OCI-LY1 (cell line): ENCODE results near the gene HUS1B.

ENCODE experiments used
- H2AFZ ChIP-seq: fragments of 200-600 bp; sonication (generic), shearing (Covaris generic); 2 replicates; pipeline ENCODE4 v1.6.0; 2014; ENCODE audit warnings: antibody characterized with exemption, mild to moderate bottlenecking, low read length
- H3F3A ChIP-seq: fragments of 200-600 bp; sonication (generic), shearing (Covaris generic); 2 replicates; pipeline ENCODE4 v1.6.0; 2014; ENCODE audit warnings: mild to moderate bottlenecking, antibody characterized with exemption, low read length, moderate library complexity; ENCODE audit not compliant: insufficient read depth
- H3K27ac ChIP-seq: fragments of 200-600 bp; sonication (generic); 2 replicates; pipeline ENCODE4 v1.5.1; 2014; ENCODE audit warnings: low read length, mixed run types, mild to moderate bottlenecking, low read depth; ENCODE audit not compliant: poor library complexity, severe bottlenecking
- H3K27me3 ChIP-seq: fragments of 200-600 bp; sonication (generic); 2 replicates; pipeline ENCODE4 v1.6.0; 2014; ENCODE audit warnings: antibody characterized with exemption, mild to moderate bottlenecking, low read length, moderate library complexity; ENCODE audit not compliant: insufficient read depth
- H3K36me3 ChIP-seq: fragments of 200-600 bp; sonication (generic); 2 replicates; pipeline ENCODE4 v1.6.1; 2014; ENCODE audit warnings: mild to moderate bottlenecking, antibody characterized with exemption, low read length, moderate library complexity, mixed read lengths; ENCODE audit not compliant: insufficient read depth
- H3K4me1 ChIP-seq: fragments of 200-600 bp; sonication (generic); 2 replicates; pipeline ENCODE4 v1.5.1; 2014; ENCODE audit warnings: mild to moderate bottlenecking, low read length, moderate library complexity; ENCODE audit not compliant: insufficient read depth, severe bottlenecking
- H3K4me2 ChIP-seq: fragments of 200-600 bp; sonication (generic), shearing (Covaris generic); 2 replicates; pipeline ENCODE4 v1.6.1; 2014; ENCODE audit warnings: low read length
- H3K4me3 ChIP-seq: fragments of 200-600 bp; sonication (generic); 2 replicates; pipeline ENCODE4 v1.5.1; 2014; ENCODE audit warnings: low read length, low read depth, mild to moderate bottlenecking, mixed read lengths; ENCODE audit not compliant: poor library complexity, severe bottlenecking
- H3K79me2 ChIP-seq: fragments of 200-600 bp; shearing (Covaris generic); 2 replicates; pipeline ENCODE4 v1.6.1; 2016; ENCODE audit warnings: mixed run types, low read length, mixed read lengths; ENCODE audit not compliant: insufficient read depth
- H3K9ac ChIP-seq: fragments of 200-600 bp; sonication (generic), shearing (Covaris generic); 2 replicates; pipeline ENCODE4 v1.6.1; 2014; ENCODE audit warnings: mild to moderate bottlenecking, low read length, mixed read lengths
- H3K9me2 ChIP-seq: fragments of 200-600 bp; sonication (generic), shearing (Covaris generic); 2 replicates; pipeline ENCODE4 v1.6.1; 2014; ENCODE audit warnings: low read depth, mild to moderate bottlenecking, low read length, mixed read lengths
- H3K9me3 ChIP-seq: fragments of 200-600 bp; shearing (Covaris generic); 2 replicates; pipeline ENCODE4 v1.6.1; 2014; ENCODE audit warnings: low read length, mixed read lengths
- H4K20me1 ChIP-seq: fragments of 200-600 bp; sonication (generic), shearing (Covaris generic); 2 replicates; pipeline ENCODE4 v1.6.0; 2016; ENCODE audit warnings: mild to moderate bottlenecking, low read length; ENCODE audit not compliant: insufficient read depth
- EZH2 ChIP-seq: fragments of 200-600 bp; sonication (generic), shearing (Covaris generic); IDR thresholded peaks from 2 replicates; pipeline ENCODE4 v1.8.0; 2017; ENCODE audit warnings: borderline replicate concordance, mixed run types, mild to moderate bottlenecking, antibody characterized with exemption, low read length, moderate library complexity, mixed read lengths
- TF ChIP-seq, protein P1 (sequence below): fragments of 200-600 bp; sonication (generic), shearing (Covaris generic); IDR thresholded peaks from 2 replicates; pipeline ENCODE4 v1.5.1; 2017; ENCODE audit warnings: mild to moderate bottlenecking, antibody characterized with exemption, low read length, moderate library complexity, mixed read lengths

The HUS1B gene

DNA sequence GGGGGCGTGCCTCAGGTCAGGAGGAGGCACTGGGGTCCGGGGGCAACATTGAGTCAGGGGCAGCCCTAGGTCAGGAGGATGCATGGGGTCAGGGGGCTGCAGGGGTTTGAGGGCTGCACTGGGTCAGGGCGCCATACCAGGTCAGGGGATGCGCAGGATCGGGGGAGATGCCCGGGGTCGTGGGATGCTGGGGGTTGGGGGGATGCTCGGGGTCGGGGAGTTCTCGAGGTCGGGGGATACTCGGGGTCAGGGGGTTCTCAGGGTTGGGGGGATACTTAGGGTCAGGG, 36.8 kb upstream of the HUS1B start:
- H3F3A ChIP-seq: no peaks in the 10 kb centered on the region
- no peak for TF ChIP-seq EZH2
- TF ChIP-seq, protein P1, sequence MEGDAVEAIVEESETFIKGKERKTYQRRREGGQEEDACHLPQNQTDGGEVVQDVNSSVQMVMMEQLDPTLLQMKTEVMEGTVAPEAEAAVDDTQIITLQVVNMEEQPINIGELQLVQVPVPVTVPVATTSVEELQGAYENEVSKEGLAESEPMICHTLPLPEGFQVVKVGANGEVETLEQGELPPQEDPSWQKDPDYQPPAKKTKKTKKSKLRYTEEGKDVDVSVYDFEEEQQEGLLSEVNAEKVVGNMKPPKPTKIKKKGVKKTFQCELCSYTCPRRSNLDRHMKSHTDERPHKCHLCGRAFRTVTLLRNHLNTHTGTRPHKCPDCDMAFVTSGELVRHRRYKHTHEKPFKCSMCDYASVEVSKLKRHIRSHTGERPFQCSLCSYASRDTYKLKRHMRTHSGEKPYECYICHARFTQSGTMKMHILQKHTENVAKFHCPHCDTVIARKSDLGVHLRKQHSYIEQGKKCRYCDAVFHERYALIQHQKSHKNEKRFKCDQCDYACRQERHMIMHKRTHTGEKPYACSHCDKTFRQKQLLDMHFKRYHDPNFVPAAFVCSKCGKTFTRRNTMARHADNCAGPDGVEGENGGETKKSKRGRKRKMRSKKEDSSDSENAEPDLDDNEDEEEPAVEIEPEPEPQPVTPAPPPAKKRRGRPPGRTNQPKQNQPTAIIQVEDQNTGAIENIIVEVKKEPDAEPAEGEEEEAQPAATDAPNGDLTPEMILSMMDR: no peak
- peak overlapping the region; percentile 74; the same call in 1 of the 2 replicates for H3K9ac ChIP-seq

GRCh38 chr6:692858-693722, 36.2 kb upstream of the HUS1B start, which contains the start of gene EXOC2:
EXOC2 (minus strand) TSS chr6:693139; CDS start chr6:637818, 55,321 bp downstream.
- no peaks in the 10 kb centered on the region for H3K9me2 ChIP-seq

More for the DNA sequence above, 36.8 kb upstream of the HUS1B start:
- Histone ChIP-seq H2AFZ (no peak overlapping the region), H4K20me1 (no peaks in the 10 kb centered on the region), H3K4me3 (peak overlapping the region; percentile 63), H3K4me2 (peak overlapping the region; percentile 84), H3K36me3 (0 out of 2 replicates have a peak, but pooled peaks cover 5% of the 10 kb centered on the region), H3K9me3 (no peaks in the 10 kb centered on the region), H3K27me3 (no peaks in the 10 kb centered on the region), H3K9me2 (no peaks in the 10 kb centered on the region), H3K4me1 (peaks cover 21% of the 10 kb centered on the region), H3K79me2 (peaks cover 7% of the 10 kb centered on the region), H3K27ac (no peak overlapping the region)

GRCh38 chr6:692356-692851, 35.5 kb upstream of the HUS1B start:
- TF ChIP-seq, protein P1: no peak
- TF ChIP-seq EZH2: no peak
- Histone ChIP-seq H3K9me3 (no peaks in the 10 kb centered on the region), H3K79me2 (peaks cover 7% of the 10 kb centered on the region), H3K4me1 (peaks cover 21% of the 10 kb centered on the region), H3K4me2 (peak overlapping the region; percentile 84), H3F3A (no peaks in the 10 kb centered on the region), H3K4me3 (peak overlapping the region; percentile 63), H3K9ac (peak overlapping the region; percentile 74), H2AFZ (no peak overlapping the region), H3K27ac (peak overlapping the region; percentile 2), H4K20me1 (no peaks in the 10 kb centered on the region), H3K27me3 (no peaks in the 10 kb centered on the region), H3K36me3 (peaks cover 10% of the 10 kb centered on the region; the same call in 1 of the 2 replicates), H3K9me2 (no peaks in the 10 kb centered on the region)

More at GRCh38 chr6:692858-693722, 36.2 kb upstream of the HUS1B start, which contains the start of gene EXOC2:
- peaks cover 7% of the 10 kb centered on the region for H3K79me2 ChIP-seq
- H3K9ac ChIP-seq: peak within 1 kb of the TSS; percentile 74
- peak within 1 kb of the TSS; percentile 66; the same call in 1 of the 2 replicates for H2AFZ ChIP-seq
- no peak for TF ChIP-seq EZH2
- TF ChIP-seq, protein P1: no peak
- peaks cover 7% of the 10 kb centered on the region; the same call in 1 of the 2 replicates for H3K36me3 ChIP-seq
- H3K4me3 ChIP-seq: peak within 1 kb of the TSS; percentile 63
- H3K27me3 ChIP-seq: no peaks in the 10 kb centered on the region
- H3K4me2 ChIP-seq: peak within 1 kb of the TSS; percentile 84
- H3F3A ChIP-seq: no peaks in the 10 kb centered on the region
- peak within 1 kb of the TSS; percentile 2 for H3K27ac ChIP-seq
- H3K9me3 ChIP-seq: no peaks in the 10 kb centered on the region
- no peaks in the 10 kb centered on the region for H4K20me1 ChIP-seq
- H3K4me1 ChIP-seq: peaks cover 21% of the 10 kb centered on the region
